Hypothalamus (tissue), 51 donors: ENCODE measurements around the gene MORN5.
A peak's percentile ranks its signal among the peaks of the same experiment; 100 is the strongest.
"Not testable (repeated sequence)": the region's sequence is repeated elsewhere in the genome, so short reads cannot be mapped to it uniquely, and the experiment has no call there.

ENCODE experiments used
- DNase-seq, 51 donors: peaks; one replicate each; lab custom pipeline; 2025; lab: John Stamatoyannopoulos, UW

Gene MORN5

GRCh38 chr9:122159026-122159924, at the start of gene MORN5, which contains the start of gene NDUFA8:
TSS of gene MORN5 (plus strand) at chr9:122159908. CDS start at chr9:122159973, 65 bp downstream.
TSS of gene NDUFA8 (minus strand) at chr9:122159779. CDS start at chr9:122159677, 102 bp downstream.
- peak; percentile 61 to 95 (median 87) for DNase-seq

GRCh38 chr9:122110100-122110833, 49.4 kb upstream of the MORN5 start:
- no peak for DNase-seq

GRCh38 chr9:122111413-122112085, 48.2 kb upstream of the MORN5 start:
- no peak for DNase-seq

- DNase-seq = no peak
These were observed 47.5 kb upstream of the MORN5 start for GRCh38 chr9:122112238-122112637.

- DNase-seq = no peak
These were observed 46.1 kb upstream of the MORN5 start for GRCh38 chr9:122113574-122113973.

- no peak for DNase-seq
These were observed 44.3 kb upstream of the MORN5 start for GRCh38 chr9:122115176-122116035.

GRCh38 chr9:122116040-122116439, 43.7 kb upstream of the MORN5 start:
- no peak for DNase-seq

GRCh38 chr9:122116448-122117173, 43.1 kb upstream of the MORN5 start:
- no peak for DNase-seq

GRCh38 chr9:122117241-122117640, 42.5 kb upstream of the MORN5 start:
- DNase-seq = not testable (repeated sequence)

- DNase-seq = no peak
These were observed 41.2 kb upstream of the MORN5 start for GRCh38 chr9:122118343-122119165.

- no peak for DNase-seq
These were observed 40.6 kb upstream of the MORN5 start for GRCh38 chr9:122119166-122119521.

- DNase-seq = no peak
These were observed 40.0 kb upstream of the MORN5 start for GRCh38 chr9:122119721-122120120.

GRCh38 chr9:122120316-122121071, 39.2 kb upstream of the MORN5 start:
- no peak for DNase-seq

- no peak for DNase-seq
These were observed 38.3 kb upstream of the MORN5 start for GRCh38 chr9:122121391-122121790.

- DNase-seq = no peak
These were observed 37.8 kb upstream of the MORN5 start for GRCh38 chr9:122121931-122122330.

GRCh38 chr9:122122468-122122867, 37.2 kb upstream of the MORN5 start:
- no peak for DNase-seq

GRCh38 chr9:122122903-122123632, 36.6 kb upstream of the MORN5 start:
- DNase-seq = peak in 42 of 51 donors; percentile 18 to 83 (median 55)
